M059J (cell line): ENCODE data around the gene DCAF6. TPM values are rescaled to one million over a fixed set of nuclear protein-coding genes. Genes with fewer than 3 reads are reported as not detected.

Experiments
- DNase-seq: peaks from one replicate; pipeline ENCODE4 v3.0.0-alpha.2; 2012; ENCODE audit warnings: low read depth
- total RNA-seq: library from RNA; depleted of rRNA; stranded (reverse); fragments of >200 nt; shearing (Covaris generic); gene quantifications from 2 replicates; pipeline ENCODE4 v1.2.3, GENCODE V29; 2014

DCAF6 gene
- total RNA-seq, 1 experiment from 2014 or later: 53.5 TPM

- DNase-seq: no peak
Measured at GRCh38 chr1:167968569-167968968, 32.1 kb downstream of the DCAF6 start.

- DNase-seq: no peak
Measured at GRCh38 chr1:167973832-167974231, 37.3 kb downstream of the DCAF6 start.

GRCh38 chr1:167974698-167975097, 38.2 kb downstream of the DCAF6 start:
- no peak for DNase-seq

GRCh38 chr1:167977245-167977644, 40.8 kb downstream of the DCAF6 start:
- DNase-seq: no peak

GRCh38 chr1:167981933-167982332, 45.5 kb downstream of the DCAF6 start:
- peak; percentile 68 for DNase-seq

GRCh38 chr1:167983797-167984420, 47.4 kb downstream of the DCAF6 start:
- no peak for DNase-seq

- peak; percentile 9 for DNase-seq
Measured at GRCh38 chr1:167984886-167985489, 48.5 kb downstream of the DCAF6 start.

GRCh38 chr1:167987174-167987573, 50.7 kb downstream of the DCAF6 start:
- peak; percentile 19 for DNase-seq

- DNase-seq: peak; percentile 5
Measured at GRCh38 chr1:167991546-167991945, 55.1 kb downstream of the DCAF6 start.

- DNase-seq: no peak
Measured at GRCh38 chr1:167993720-167994119, 57.2 kb downstream of the DCAF6 start.

- no peak for DNase-seq
Measured at GRCh38 chr1:167994560-167994959, 58.1 kb downstream of the DCAF6 start.

GRCh38 chr1:167995038-167995437, 58.6 kb downstream of the DCAF6 start:
- DNase-seq: peak; percentile 12

- DNase-seq: no peak
Measured at GRCh38 chr1:167996266-167996665, 59.8 kb downstream of the DCAF6 start.

GRCh38 chr1:167997037-167997575, 60.6 kb downstream of the DCAF6 start:
- no peak for DNase-seq

- no peak for DNase-seq
Measured at GRCh38 chr1:167999877-168000276, 63.4 kb downstream of the DCAF6 start.

GRCh38 chr1:168000656-168001055, 64.2 kb downstream of the DCAF6 start:
- no peak for DNase-seq

GRCh38 chr1:168001213-168001612, 64.7 kb downstream of the DCAF6 start:
- no peak for DNase-seq

GRCh38 chr1:168004531-168004930, 68.0 kb downstream of the DCAF6 start:
- no peak for DNase-seq

- DNase-seq: no peak
Measured at GRCh38 chr1:168005529-168005928, 69.0 kb downstream of the DCAF6 start.

- DNase-seq: no peak
Measured at GRCh38 chr1:168007691-168008090, 71.2 kb downstream of the DCAF6 start.

- no peak for DNase-seq
Measured at GRCh38 chr1:168008595-168008994, 72.1 kb downstream of the DCAF6 start.

GRCh38 chr1:168009322-168009721, 72.8 kb downstream of the DCAF6 start:
- no peak for DNase-seq

GRCh38 chr1:168019407-168019806, 82.9 kb downstream of the DCAF6 start:
- no peak for DNase-seq

- no peak for DNase-seq
Measured at GRCh38 chr1:168031198-168031597, 94.7 kb downstream of the DCAF6 start.
